HepG2 (cell line): ENCODE measurements around the gene UNC93A. TPM values are rescaled to one million over a fixed set of nuclear protein-coding genes. Genes with fewer than 3 reads are reported as not detected.
"Not testable (repeated sequence)": the region's sequence is repeated elsewhere in the genome, so short reads cannot be mapped to it uniquely, and the experiment has no call there.

Experiments used
- ATF1 ChIP-seq: IDR thresholded peaks from 2 replicates; pipeline ENCODE4 v1.6.1; 2016; ENCODE audit warnings: mild to moderate bottlenecking, control low read depth
- CBX5 ChIP-seq: sonication (generic); formaldehyde crosslinking; IDR thresholded peaks from 2 replicates; pipeline ENCODE4 v1.4.0; 2020; ENCODE audit warnings: missing genetic modification reagents, borderline replicate concordance
- DRAP1 ChIP-seq: IDR thresholded peaks from 2 replicates; pipeline ENCODE4 v1.6.1; 2016; ENCODE audit warnings: missing genetic modification reagents, missing compliant biosample characterization
- ELF3 ChIP-seq: IDR thresholded peaks from 2 replicates; pipeline ENCODE4 v1.6.1; 2016; ENCODE audit warnings: missing genetic modification reagents, missing compliant biosample characterization
- FOXA1 ChIP-seq, 2 experiments: fragments of 450-650 bp in 1 of 2; sonication (generic) in 1 of 2; formaldehyde crosslinking in 1 of 2; IDR thresholded peaks; 2 replicates each; pipeline versions ENCODE4 v1.4.0 to v1.6.1; 2016 to 2020; ENCODE audit warnings: missing genetic modification reagents in 1 of 2
- FOXA3 ChIP-seq: IDR thresholded peaks from 2 replicates; pipeline ENCODE4 v1.6.1; 2016; ENCODE audit warnings: missing genetic modification reagents, missing compliant biosample characterization
- FOXK1 ChIP-seq: sonication (generic); formaldehyde crosslinking; IDR thresholded peaks from 2 replicates; pipeline ENCODE4 v1.4.0; 2020; ENCODE audit warnings: low read depth, missing genetic modification reagents, borderline replicate concordance
- GABPB1 ChIP-seq: IDR thresholded peaks from 2 replicates; pipeline ENCODE4 v1.6.1; 2016; ENCODE audit warnings: mild to moderate bottlenecking, missing genetic modification reagents, moderate library complexity, missing compliant biosample characterization
- HOXA3 ChIP-seq: sonication (generic); formaldehyde crosslinking; IDR thresholded peaks from 2 replicates; pipeline ENCODE4 v1.5.0; 2020; ENCODE audit warnings: missing genetic modification reagents
- KMT2B ChIP-seq: IDR thresholded peaks from 2 replicates; pipeline ENCODE4 v1.6.1; 2016; ENCODE audit warnings: missing genetic modification reagents, missing compliant biosample characterization
- MED1 ChIP-seq: sonication (generic); formaldehyde crosslinking; IDR thresholded peaks from 2 replicates; pipeline ENCODE4 v1.4.0; 2020; ENCODE audit warnings: missing genetic modification reagents
- MYC ChIP-seq: sonication (generic); formaldehyde crosslinking; IDR thresholded peaks from 2 replicates; pipeline ENCODE4 v1.9.0; 2021; ENCODE audit warnings: missing genetic modification reagents, borderline replicate concordance
- NCOR1 ChIP-seq: fragments of 200-600 bp; sonication (generic); IDR thresholded peaks from 2 replicates; pipeline ENCODE4 v1.7.0; 2017; ENCODE audit warnings: antibody characterized with exemption, low read length, borderline replicate concordance
- SOX5 ChIP-seq: IDR thresholded peaks from 2 replicates; pipeline ENCODE4 v1.6.1; 2016; ENCODE audit warnings: borderline replicate concordance
- ZBTB38 ChIP-seq: sonication (generic); formaldehyde crosslinking; IDR thresholded peaks from 2 replicates; pipeline ENCODE4 v1.5.1; 2020; ENCODE audit warnings: mild to moderate bottlenecking, missing genetic modification reagents
- ZGPAT ChIP-seq: IDR thresholded peaks from 2 replicates; pipeline ENCODE4 v1.6.1; 2016; ENCODE audit warnings: mild to moderate bottlenecking
- ZNF589 ChIP-seq: sonication (generic); formaldehyde crosslinking; conservative IDR thresholded peaks from 2 replicates; pipeline ENCODE4 v1.8.0; 2022; ENCODE audit warnings: mild to moderate bottlenecking, moderate library complexity, missing genetic modification reagents
- ZNF768 ChIP-seq: sonication (generic); formaldehyde crosslinking; IDR thresholded peaks from 2 replicates; pipeline ENCODE4 v1.4.0; 2020; ENCODE audit warnings: missing genetic modification reagents
- polyA plus RNA-seq, 8 experiments: library from polyadenylated mRNA; depleted of rRNA in 3 of 8; stranded (reverse) in 7 of 8; unstranded in 1 of 8; fragments of >200 nt; fragmentation: Illumina TruSeq in 4 of 8; extraction: Trizol in 4 of 8; gene quantifications; 2 replicates each; pipeline versions ENCODE4 v1.2.1 to v1.2.3, GENCODE V29; 2011 to 2016; ENCODE audit warnings: low read depth in 4 of 8, missing spikeins in 1 of 8, mixed read lengths in 1 of 8; ENCODE audit not compliant: insufficient read depth in 1 of 8
- total RNA-seq, 5 experiments: library from RNA; depleted of rRNA; stranded (reverse); fragments of >200 nt; fragmentation: Illumina TruSeq; extraction: Trizol; gene quantifications; 2 replicates each; pipeline ENCODE4 v1.2.3, GENCODE V29; 2016; ENCODE audit warnings: low read depth in 1 of 5
- TF ChIP-seq, protein P1 (sequence below): sonication (generic); formaldehyde crosslinking; IDR thresholded peaks from 2 replicates; pipeline ENCODE4 v1.4.0; 2020; ENCODE audit warnings: missing genetic modification reagents
- TF ChIP-seq, protein P2 (sequence below): IDR thresholded peaks from 2 replicates; pipeline ENCODE4 v1.6.1; 2016
- TF ChIP-seq, protein P3 (sequence below): sonication (generic); formaldehyde crosslinking; IDR thresholded peaks from 2 replicates; pipeline ENCODE4 v1.4.0; 2020; ENCODE audit warnings: missing genetic modification reagents

The UNC93A gene
- total and polyA plus RNA-seq, 2 of the 13 experiments (the other 11 are each of a cell fraction or from before 2014, with no cell fraction given): 11.0 to 42.7 TPM

- TF ChIP-seq, protein P1, sequence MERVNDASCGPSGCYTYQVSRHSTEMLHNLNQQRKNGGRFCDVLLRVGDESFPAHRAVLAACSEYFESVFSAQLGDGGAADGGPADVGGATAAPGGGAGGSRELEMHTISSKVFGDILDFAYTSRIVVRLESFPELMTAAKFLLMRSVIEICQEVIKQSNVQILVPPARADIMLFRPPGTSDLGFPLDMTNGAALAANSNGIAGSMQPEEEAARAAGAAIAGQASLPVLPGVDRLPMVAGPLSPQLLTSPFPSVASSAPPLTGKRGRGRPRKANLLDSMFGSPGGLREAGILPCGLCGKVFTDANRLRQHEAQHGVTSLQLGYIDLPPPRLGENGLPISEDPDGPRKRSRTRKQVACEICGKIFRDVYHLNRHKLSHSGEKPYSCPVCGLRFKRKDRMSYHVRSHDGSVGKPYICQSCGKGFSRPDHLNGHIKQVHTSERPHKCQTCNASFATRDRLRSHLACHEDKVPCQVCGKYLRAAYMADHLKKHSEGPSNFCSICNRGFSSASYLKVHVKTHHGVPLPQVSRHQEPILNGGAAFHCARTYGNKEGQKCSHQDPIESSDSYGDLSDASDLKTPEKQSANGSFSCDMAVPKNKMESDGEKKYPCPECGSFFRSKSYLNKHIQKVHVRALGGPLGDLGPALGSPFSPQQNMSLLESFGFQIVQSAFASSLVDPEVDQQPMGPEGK (CRISPR knock-in tag): 0 out of 2 replicates have a peak, but pooled peaks have one; percentile 21
- TF ChIP-seq FOXA3 (CRISPR knock-in tag) (peak; percentile 58; the same call in 1 of the 2 replicates), ZNF768 (CRISPR knock-in tag) (peak; percentile 22; the same call in 1 of the 2 replicates), FOXA1 (CRISPR knock-in tag; IDR thresholded peaks at IDR 0.05) (peak; percentile 46), MED1 (CRISPR knock-in tag) (peak; percentile 83), KMT2B (CRISPR knock-in tag) (peak; percentile 56; the same call in 1 of the 2 replicates), ZNF589 (CRISPR knock-in tag) (0 out of 2 replicates have a peak, but pooled peaks have one; percentile 20), CBX5 (CRISPR knock-in tag) (peak; percentile 62; the same call in 1 of the 2 replicates), DRAP1 (peak; percentile 22; the same call in 1 of the 2 replicates), ZGPAT (CRISPR knock-in tag) (peak; percentile 77), HOXA3 (CRISPR knock-in tag) (peak; percentile 72; the same call in 1 of the 2 replicates), ATF1 (CRISPR knock-in tag) (peak; percentile 55; the same call in 1 of the 2 replicates), ELF3 (CRISPR knock-in tag) (peak; percentile 69), MYC (CRISPR knock-in tag) (peak; percentile 34; the same call in 1 of the 2 replicates), FOXK1 (CRISPR knock-in tag) (peak; percentile 10; the same call in 1 of the 2 replicates), NCOR1 (peak; percentile 57; the same call in 1 of the 2 replicates), SOX5 (CRISPR knock-in tag) (peak; percentile 96), ZBTB38 (peak; percentile 75), GABPB1 (CRISPR knock-in tag) (peak; percentile 51; the same call in 1 of the 2 replicates)
- TF ChIP-seq FOXA1 (IDR thresholded peaks at IDR 0.05): not testable (repeated sequence)
- TF ChIP-seq, protein P2, sequence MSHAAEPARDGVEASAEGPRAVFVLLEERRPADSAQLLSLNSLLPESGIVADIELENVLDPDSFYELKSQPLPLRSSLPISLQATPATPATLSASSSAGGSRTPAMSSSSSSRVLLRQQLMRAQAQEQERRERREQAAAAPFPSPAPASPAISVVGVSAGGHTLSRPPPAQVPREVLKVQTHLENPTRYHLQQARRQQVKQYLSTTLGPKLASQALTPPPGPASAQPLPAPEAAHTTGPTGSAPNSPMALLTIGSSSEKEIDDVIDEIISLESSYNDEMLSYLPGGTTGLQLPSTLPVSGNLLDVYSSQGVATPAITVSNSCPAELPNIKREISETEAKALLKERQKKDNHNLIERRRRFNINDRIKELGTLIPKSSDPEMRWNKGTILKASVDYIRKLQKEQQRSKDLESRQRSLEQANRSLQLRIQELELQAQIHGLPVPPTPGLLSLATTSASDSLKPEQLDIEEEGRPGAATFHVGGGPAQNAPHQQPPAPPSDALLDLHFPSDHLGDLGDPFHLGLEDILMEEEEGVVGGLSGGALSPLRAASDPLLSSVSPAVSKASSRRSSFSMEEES: peak; percentile 74
- TF ChIP-seq, protein P3, sequence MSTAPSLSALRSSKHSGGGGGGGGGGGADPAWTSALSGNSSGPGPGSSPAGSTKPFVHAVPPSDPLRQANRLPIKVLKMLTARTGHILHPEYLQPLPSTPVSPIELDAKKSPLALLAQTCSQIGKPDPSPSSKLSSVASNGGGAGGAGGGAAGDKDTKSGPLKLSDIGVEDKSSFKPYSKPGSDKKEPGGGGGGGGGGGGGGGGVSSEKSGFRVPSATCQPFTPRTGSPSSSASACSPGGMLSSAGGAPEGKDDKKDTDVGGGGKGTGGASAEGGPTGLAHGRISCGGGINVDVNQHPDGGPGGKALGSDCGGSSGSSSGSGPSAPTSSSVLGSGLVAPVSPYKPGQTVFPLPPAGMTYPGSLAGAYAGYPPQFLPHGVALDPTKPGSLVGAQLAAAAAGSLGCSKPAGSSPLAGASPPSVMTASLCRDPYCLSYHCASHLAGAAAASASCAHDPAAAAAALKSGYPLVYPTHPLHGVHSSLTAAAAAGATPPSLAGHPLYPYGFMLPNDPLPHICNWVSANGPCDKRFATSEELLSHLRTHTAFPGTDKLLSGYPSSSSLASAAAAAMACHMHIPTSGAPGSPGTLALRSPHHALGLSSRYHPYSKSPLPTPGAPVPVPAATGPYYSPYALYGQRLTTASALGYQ: peak; percentile 35; the same call in 1 of the 2 replicates
Measured at GRCh38 chr6:167241321-167242134, 49.6 kb upstream of the UNC93A start (continued).
